Fibroblast of lung (primary cell): ENCODE results near the gene RAC2.

Source experiments
- CTCF ChIP-seq, 2 donors: IDR thresholded peaks in 1 of 2; conservative IDR thresholded peaks in 1 of 2; 1 replicate in 1 of 2; 2 replicates in 1 of 2; pipeline ENCODE4 v1.5.1; 2011 to 2012; ENCODE audit warnings: low read length in 2 of 2, control low read depth in 1 of 2, inconsistent platforms in 1 of 2, low read depth in 1 of 2, mild to moderate bottlenecking in 1 of 2
- EZH2 ChIP-seq: IDR thresholded peaks from 2 replicates; pipeline ENCODE4 v1.5.1; 2012; ENCODE audit warnings: low read length, control low read depth, mild to moderate bottlenecking; ENCODE audit errors: missing control alignments

DNA sequence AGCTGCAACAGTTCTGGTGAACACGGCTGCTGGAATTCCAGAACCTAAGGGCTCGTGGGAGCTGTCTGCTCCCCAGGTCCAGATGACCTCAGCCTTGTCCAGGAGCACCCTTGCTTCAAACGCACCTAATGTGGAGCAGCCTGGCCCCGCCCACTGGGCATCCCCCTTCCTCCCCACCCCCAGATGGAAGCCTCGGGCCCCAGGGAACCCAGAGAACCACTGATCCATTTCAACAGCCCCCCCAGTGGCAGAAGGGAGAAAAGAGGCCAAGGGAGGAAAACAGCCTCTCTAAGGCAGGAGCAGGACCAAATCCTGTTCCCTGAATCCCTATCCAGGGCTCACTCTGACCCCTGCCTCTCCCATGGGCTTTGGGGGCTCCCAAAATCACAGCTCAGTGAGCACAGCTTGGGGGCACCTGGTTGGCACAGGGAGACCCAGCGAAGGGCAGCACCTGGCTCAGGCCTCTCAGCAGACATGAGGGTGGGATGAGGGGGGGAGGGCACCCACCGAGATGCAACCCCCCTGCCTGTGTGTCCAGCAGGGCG is 39.4 kb upstream of the RAC2 start:
- TF ChIP-seq CTCF (conservative IDR thresholded peaks at IDR 0.05 in 1 of 2, IDR thresholded peaks at IDR 0.05 in 1 of 2; ENCODE audit: low read depth in 1 of 2, low read length in 2 of 2) (peak in 1 of 2 donors; percentile 58), EZH2 (no peak)
